ENCODE data around the gene MAN2C1.
"Not testable (repeated sequence)": the region's sequence is repeated elsewhere in the genome, so short reads cannot be mapped to it uniquely, and the experiment has no call there.

The MAN2C1 gene

GRCh38 chr15:75338661-75339240 lies 29.7 kb downstream of the MAN2C1 start:
- no peak for DNase-seq (ENCODE audit: low read depth, low spot score)
- in situ Hi-C loops (cut with HindIII; ENCODE audit: low sequenced_read_pairs) = no loop called here
- H3K4me3 ChIP-seq (ENCODE audit: low read depth, low read length) = no peak overlapping the region
- TF ChIP-seq CTCF (IDR thresholded peaks at IDR 0.05; ENCODE audit: low read depth, low read length) = no peak

- TF ChIP-seq CTCF (IDR thresholded peaks at IDR 0.05; ENCODE audit: low read depth, low read length) = no peak
Measured at GRCh38 chr15:75335705-75336355, 32.6 kb downstream of the MAN2C1 start, which contains the start of gene COMMD4. COMMD4 (plus strand) TSS chr15:75336063; CDS start chr15:75336090, 27 bp downstream.

GRCh38 chr15:75335313-75335704 lies 33.1 kb downstream of the MAN2C1 start:
- peak overlapping the region; percentile 86 for H3K4me3 ChIP-seq (ENCODE audit: low read depth, low read length)
- no peak for TF ChIP-seq CTCF (IDR thresholded peaks at IDR 0.05; ENCODE audit: low read depth, low read length)
- in situ Hi-C loops (cut with HindIII; ENCODE audit: low sequenced_read_pairs) = no loop called here
- DNase-seq (ENCODE audit: low read depth, low spot score) = no peak

More at GRCh38 chr15:75335705-75336355, 32.6 kb downstream of the MAN2C1 start, which contains the start of gene COMMD4:
- in situ Hi-C loops (cut with HindIII; ENCODE audit: low sequenced_read_pairs) = no loop called here
- peak within 1 kb of the TSS; percentile 86 for H3K4me3 ChIP-seq (ENCODE audit: low read depth, low read length)
- DNase-seq (ENCODE audit: low read depth, low spot score) = peak; percentile 93

- H3K4me3 ChIP-seq (ENCODE audit: low read depth, low read length); in situ Hi-C loops (cut with HindIII; ENCODE audit: low sequenced_read_pairs); DNase-seq (ENCODE audit: low read depth, low spot score): not testable (repeated sequence)
Measured at GRCh38 chr15:75333654-75334419, 34.6 kb downstream of the MAN2C1 start.

GRCh38 chr15:75332093-75332492 lies 36.3 kb downstream of the MAN2C1 start:
- H3K4me3 ChIP-seq (ENCODE audit: low read depth, low read length); DNase-seq (ENCODE audit: low read depth, low spot score); in situ Hi-C loops (cut with HindIII; ENCODE audit: low sequenced_read_pairs): not testable (repeated sequence)

- TF ChIP-seq CTCF (IDR thresholded peaks at IDR 0.05; ENCODE audit: low read depth, low read length) = no peak
- no peak for DNase-seq (ENCODE audit: low read depth, low spot score)
- in situ Hi-C loops (cut with HindIII; ENCODE audit: low sequenced_read_pairs) = no loop called here
- no peak overlapping the region for H3K4me3 ChIP-seq (ENCODE audit: low read depth, low read length)
Measured at GRCh38 chr15:75329571-75329970, 38.8 kb downstream of the MAN2C1 start.

GRCh38 chr15:75328493-75329314 lies 39.7 kb downstream of the MAN2C1 start:
- in situ Hi-C loops (cut with HindIII; ENCODE audit: low sequenced_read_pairs) = no loop called here
- no peak for TF ChIP-seq CTCF (IDR thresholded peaks at IDR 0.05; ENCODE audit: low read depth, low read length)
- DNase-seq (ENCODE audit: low read depth, low spot score) = no peak
- H3K4me3 ChIP-seq (ENCODE audit: low read depth, low read length) = no peak overlapping the region

Data from astrocyte of the spinal cord (primary cell).